Retinal pigment epithelial cell (primary cell): ENCODE measurements around the gene KLHDC7A.

ENCODE experiments used
- DNase-seq: peaks from one replicate; pipeline ENCODE4 v3.0.0-alpha.2; 2010; ENCODE audit warnings: low read depth
- H3K4me3 ChIP-seq: 2 replicates; pipeline ENCODE4 v1.5.1; 2011; ENCODE audit warnings: mild to moderate bottlenecking, low read length, control low read depth, moderate library complexity
- CTCF ChIP-seq: conservative IDR thresholded peaks from 2 replicates; pipeline ENCODE4 v1.5.1; 2011; ENCODE audit warnings: low read depth, low read length, control low read depth, inconsistent platforms

KLHDC7A gene

GRCh38 chr1:18495635-18496034 lies 14.9 kb downstream of the KLHDC7A start:
- H3K4me3 ChIP-seq: no peak overlapping the region
- DNase-seq: no peak
- no peak for TF ChIP-seq CTCF

GRCh38 chr1:18496056-18496455 lies 15.3 kb downstream of the KLHDC7A start:
- no peak overlapping the region for H3K4me3 ChIP-seq
- DNase-seq: no peak
- TF ChIP-seq CTCF: no peak

- no peak overlapping the region for H3K4me3 ChIP-seq
- DNase-seq: no peak
- TF ChIP-seq CTCF: no peak
Measured at GRCh38 chr1:18496497-18497235, 15.9 kb downstream of the KLHDC7A start.

GRCh38 chr1:18501833-18502232 lies 21.1 kb downstream of the KLHDC7A start:
- no peak for DNase-seq
- no peak for TF ChIP-seq CTCF
- no peak overlapping the region for H3K4me3 ChIP-seq

- no peak overlapping the region for H3K4me3 ChIP-seq
- DNase-seq: no peak
- TF ChIP-seq CTCF: no peak
Measured at GRCh38 chr1:18504609-18505008, 23.9 kb downstream of the KLHDC7A start.

- no peak for DNase-seq
- TF ChIP-seq CTCF: no peak
- H3K4me3 ChIP-seq: no peak overlapping the region
Measured at GRCh38 chr1:18505666-18506065, 24.9 kb downstream of the KLHDC7A start.

- TF ChIP-seq CTCF: no peak
- H3K4me3 ChIP-seq: no peak overlapping the region
- DNase-seq: no peak
Measured at GRCh38 chr1:18508084-18508483, 27.4 kb downstream of the KLHDC7A start.
